GM12873 (cell line): ENCODE results near the gene ASAP2.

ENCODE experiments used
- CTCF ChIP-seq: IDR thresholded peaks from 2 replicates; pipeline ENCODE4 v1.5.1; 2012; ENCODE audit warnings: low read depth, mild to moderate bottlenecking, moderate library complexity, low read length, control low read depth; ENCODE audit not compliant: insufficient read depth; ENCODE audit errors: missing control alignments

The ASAP2 gene

GRCh38 chr2:9398881-9399780 is 192.5 kb downstream of the ASAP2 start:
- no peak for TF ChIP-seq CTCF

- no peak for TF ChIP-seq CTCF
These were observed 193.9 kb downstream of the ASAP2 start for GRCh38 chr2:9400268-9401058.

GRCh38 chr2:9401059-9401547 is 194.5 kb downstream of the ASAP2 start:
- no peak for TF ChIP-seq CTCF

GRCh38 chr2:9401646-9402371 is 195.2 kb downstream of the ASAP2 start:
- no peak for TF ChIP-seq CTCF

- no peak for TF ChIP-seq CTCF
These were observed 197.3 kb downstream of the ASAP2 start for GRCh38 chr2:9403924-9404323.

GRCh38 chr2:9404451-9404850 is 197.8 kb downstream of the ASAP2 start:
- TF ChIP-seq CTCF: no peak
